Fibroblast of pulmonary artery (primary cell): ENCODE results near the gene KCTD8.
A peak's percentile ranks its signal among the peaks of the same experiment; 100 is the strongest.

Experiments
- DNase-seq: peaks from one replicate; pipeline ENCODE4 v3.0.0-alpha.2; 2010; ENCODE audit warnings: low read depth
- H3K4me3 ChIP-seq: replicated peaks from 2 replicates; pipeline ENCODE4 v1.5.1; 2011; ENCODE audit warnings: low read depth, mild to moderate bottlenecking, control low read depth, low read length, moderate library complexity
- TF ChIP-seq, protein P1 (sequence below): IDR thresholded peaks from 2 replicates; pipeline ENCODE4 v1.5.1; 2011; ENCODE audit warnings: mild to moderate bottlenecking, control low read depth, low read length, inconsistent platforms; ENCODE audit errors: missing control alignments

KCTD8 gene

DNA sequence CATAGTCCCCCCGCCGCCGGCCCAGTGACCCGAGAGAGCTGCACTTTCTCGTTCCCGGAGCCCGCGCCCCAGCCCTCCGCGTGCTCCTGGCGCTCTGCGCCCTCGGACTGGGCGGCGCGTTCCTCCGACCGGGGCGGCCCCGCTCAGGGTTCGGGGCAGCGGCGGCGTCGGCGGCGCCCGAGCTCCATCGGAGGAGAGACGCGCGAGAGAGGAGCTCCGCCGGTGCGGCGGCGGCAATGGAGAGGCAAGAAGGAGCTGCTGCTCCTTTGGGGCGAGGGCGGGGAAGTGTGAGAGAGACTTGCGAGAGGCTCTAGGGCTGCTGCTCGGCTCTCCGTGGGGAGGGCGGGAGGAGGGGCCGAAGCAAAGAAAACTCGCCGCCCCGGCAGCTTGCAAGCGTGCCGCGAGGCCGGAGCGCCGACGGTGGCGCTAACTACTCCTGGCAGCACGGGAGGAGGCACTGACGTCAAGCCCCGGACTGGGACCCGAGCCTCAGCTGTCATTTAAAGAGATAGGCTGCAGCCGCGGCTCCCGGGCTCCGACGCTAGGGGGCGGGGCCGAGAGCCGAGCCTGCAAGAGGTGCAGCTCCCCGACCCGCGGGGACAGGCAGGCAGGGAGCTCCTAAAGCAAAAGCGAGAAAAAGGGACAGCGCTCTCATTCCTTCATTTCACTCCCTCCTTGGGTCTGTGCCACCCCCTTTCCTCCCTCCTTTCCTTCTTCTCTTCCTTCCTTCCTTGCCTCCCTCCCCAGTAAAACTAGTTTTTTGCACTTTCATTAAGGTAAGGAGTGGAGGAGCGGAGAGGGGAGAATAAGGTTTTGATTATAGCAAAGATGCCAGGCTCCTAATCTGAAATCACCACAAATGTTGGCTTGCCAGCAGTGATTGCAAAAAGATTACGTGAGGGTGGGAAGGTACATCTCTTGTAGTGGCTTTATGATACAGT is at the start of gene KCTD8:
Gene KCTD8 (minus strand): TSS at position 289 of the 941 bp plus-strand sequence.
- TF ChIP-seq, protein P1, sequence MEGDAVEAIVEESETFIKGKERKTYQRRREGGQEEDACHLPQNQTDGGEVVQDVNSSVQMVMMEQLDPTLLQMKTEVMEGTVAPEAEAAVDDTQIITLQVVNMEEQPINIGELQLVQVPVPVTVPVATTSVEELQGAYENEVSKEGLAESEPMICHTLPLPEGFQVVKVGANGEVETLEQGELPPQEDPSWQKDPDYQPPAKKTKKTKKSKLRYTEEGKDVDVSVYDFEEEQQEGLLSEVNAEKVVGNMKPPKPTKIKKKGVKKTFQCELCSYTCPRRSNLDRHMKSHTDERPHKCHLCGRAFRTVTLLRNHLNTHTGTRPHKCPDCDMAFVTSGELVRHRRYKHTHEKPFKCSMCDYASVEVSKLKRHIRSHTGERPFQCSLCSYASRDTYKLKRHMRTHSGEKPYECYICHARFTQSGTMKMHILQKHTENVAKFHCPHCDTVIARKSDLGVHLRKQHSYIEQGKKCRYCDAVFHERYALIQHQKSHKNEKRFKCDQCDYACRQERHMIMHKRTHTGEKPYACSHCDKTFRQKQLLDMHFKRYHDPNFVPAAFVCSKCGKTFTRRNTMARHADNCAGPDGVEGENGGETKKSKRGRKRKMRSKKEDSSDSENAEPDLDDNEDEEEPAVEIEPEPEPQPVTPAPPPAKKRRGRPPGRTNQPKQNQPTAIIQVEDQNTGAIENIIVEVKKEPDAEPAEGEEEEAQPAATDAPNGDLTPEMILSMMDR, result peak; percentile 56
- H3K4me3 ChIP-seq, result peak within 1 kb of the TSS; percentile 61
- peak; percentile 92 for DNase-seq

DNA sequence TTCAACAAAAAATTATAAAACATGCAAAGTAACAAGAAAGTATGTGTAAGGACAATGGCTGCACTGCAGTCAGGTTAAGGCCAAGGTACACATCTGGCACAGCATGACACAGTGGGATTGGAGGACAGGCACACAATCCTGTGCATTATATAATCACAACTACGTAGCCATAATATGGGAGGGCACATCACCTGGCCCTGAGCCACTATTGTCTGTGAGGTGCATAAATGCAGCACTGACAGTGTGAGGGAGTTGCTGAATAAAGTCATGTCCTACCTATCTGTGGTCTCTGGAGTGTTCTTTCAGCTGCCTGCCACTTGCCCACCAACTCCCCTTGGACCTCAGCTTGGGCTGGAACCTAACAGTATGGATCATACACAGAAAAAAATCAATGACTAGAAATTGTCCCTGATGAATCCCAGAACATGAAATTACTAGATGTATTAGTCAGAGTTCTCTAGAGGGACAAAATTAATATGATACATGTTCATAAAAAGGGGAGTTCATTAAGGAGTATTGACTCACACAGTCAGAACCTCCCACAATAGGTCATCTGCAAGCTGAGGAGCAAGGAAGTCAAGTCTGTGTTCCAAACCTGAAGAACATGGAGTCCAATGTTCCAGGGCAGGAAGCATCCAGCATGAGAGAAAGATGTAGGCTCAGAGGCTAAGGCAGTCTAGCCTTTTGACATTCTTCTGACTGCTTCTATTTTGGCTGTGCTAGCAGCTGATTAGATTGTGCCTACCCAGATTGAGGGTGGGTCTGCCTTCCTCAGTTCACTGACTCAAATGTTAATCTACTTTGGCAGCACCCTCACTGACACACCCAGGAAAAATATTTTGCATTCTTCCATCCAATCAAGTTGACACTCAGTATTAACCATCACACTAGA is 46.4 kb upstream of the KCTD8 start:
- no peak overlapping the region for H3K4me3 ChIP-seq
- DNase-seq, result no peak
- TF ChIP-seq, protein P1, result no peak

DNA sequence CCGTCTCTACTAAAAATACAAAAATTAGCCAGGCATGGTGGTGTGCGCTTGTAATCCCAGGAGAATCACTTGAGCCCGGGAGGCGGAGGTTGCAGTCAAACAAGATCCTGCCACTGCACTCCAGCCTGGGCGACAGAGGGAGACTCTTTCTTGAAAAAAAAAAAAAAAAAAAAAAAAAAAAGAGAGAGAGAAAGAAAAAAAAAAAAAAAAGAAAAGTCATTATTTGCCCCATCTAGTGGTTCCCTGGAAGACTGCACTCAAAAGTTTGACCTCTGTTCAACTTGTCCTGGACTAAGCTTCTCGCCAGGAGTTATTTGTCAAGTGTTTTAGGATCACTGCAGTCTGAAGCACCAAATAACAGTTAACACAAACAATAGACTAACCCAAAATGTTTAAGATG is 45.3 kb upstream of the KCTD8 start:
- TF ChIP-seq, protein P1, result peak; percentile 56
- peak; percentile 45 for DNase-seq
- no peak overlapping the region for H3K4me3 ChIP-seq

DNA sequence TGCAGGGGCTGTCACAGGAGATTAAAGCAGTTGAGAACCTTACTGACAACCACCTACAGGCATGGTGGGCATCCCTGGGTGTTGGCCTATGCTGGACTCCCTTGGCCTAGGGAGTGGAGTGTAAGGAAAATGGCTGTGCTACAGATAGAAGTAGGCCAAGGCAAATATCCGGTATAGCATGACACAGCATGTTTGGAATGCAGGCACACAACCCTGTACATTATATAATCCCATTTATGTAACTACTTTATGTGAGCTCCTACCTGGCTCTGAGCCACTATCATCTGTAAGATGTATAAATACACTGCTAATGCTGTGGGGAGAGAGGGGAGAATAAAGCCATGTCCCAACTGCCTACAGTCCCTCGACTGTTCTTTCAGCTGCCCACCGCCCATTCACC is 38.7 kb upstream of the KCTD8 start:
- H3K4me3 ChIP-seq, result no peak overlapping the region
- TF ChIP-seq, protein P1, result no peak
- DNase-seq, result peak; percentile 25

DNA sequence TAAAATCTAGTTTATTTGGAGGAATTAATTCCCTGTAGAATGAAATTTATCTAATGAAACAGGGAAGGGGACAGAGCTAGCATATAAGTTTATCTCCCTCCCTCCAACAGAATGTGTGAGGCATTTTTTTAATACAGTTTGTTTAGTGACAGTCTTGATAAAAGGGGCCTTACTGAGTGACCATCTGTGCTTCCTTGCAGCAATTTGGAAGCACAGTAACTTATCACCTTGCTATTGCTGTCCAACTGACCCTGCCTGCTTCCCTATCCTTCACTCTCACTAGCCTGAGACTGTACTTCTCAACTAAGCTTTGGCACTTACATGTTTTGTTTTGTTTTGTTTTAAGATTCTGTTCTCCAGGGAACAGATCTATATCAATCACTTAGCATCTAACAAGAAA is 31.1 kb upstream of the KCTD8 start:
- TF ChIP-seq, protein P1, result no peak
- no peak for DNase-seq
- H3K4me3 ChIP-seq, result no peak overlapping the region

DNA sequence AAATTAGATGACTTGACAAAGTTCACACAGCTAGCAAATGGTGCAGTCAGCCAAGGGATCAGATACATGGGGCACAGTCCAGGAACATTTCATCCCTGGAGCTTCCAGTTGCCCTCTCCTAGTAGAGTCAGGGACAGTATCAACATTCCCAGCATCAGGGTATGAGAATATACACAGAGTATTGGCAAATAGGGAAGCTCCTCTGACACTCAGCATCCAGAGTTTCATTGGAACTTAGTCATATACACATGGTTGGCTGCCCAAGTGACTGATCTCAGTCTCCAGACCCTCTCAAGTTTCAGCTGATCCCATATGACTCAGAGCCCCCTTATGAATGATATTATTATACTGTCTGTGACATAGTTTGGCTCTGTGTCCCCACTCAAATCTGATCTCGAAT is 13.7 kb upstream of the KCTD8 start:
- no peak overlapping the region for H3K4me3 ChIP-seq
- TF ChIP-seq, protein P1, result no peak
- no peak for DNase-seq
